ENCODE results near the gene TMEM184A. TPM values are rescaled to one million over a fixed set of nuclear protein-coding genes. Genes with fewer than 3 reads are reported as not detected.
A peak's percentile ranks its signal among the peaks of the same experiment; 100 is the strongest.

The TMEM184A gene
- total RNA-seq, 2 donors from 2014 or later: 0.28 TPM; not detected in 1

DNA sequence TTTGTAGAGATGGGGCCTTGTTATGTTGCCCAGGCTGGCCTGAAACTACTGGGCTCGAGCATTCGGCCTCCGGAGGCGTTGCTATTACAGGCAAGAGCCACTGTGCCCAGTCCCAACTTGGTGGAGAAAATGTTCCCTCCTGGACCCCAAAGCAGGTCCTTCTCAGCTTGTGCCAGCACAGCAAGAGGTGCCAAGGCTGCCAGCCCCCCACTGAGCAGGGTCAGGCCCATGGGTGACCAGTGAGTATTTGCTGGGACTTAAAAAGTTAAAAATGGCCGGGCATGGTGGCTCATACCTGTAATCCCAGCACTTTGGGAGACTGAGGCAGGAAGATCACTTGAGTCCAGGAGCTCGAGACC lies 20.9 kb downstream of the TMEM184A start:
- H3K36me3 ChIP-seq: peaks cover 17% of the 10 kb centered on the region
- no peaks in the 10 kb centered on the region for H3K9me3 ChIP-seq
- H3K4me1 ChIP-seq: peaks cover 0 to 77% of the 10 kb centered on the region in 2 donors
- no peak overlapping the region for H3K4me3 ChIP-seq
- H3K27me3 ChIP-seq: no peaks in the 10 kb centered on the region
- peak overlapping the region; percentile 99 to 100 for H3K27ac ChIP-seq
- no peak for DNase-seq (ENCODE audit: low spot score)
- TF ChIP-seq, protein P1, sequence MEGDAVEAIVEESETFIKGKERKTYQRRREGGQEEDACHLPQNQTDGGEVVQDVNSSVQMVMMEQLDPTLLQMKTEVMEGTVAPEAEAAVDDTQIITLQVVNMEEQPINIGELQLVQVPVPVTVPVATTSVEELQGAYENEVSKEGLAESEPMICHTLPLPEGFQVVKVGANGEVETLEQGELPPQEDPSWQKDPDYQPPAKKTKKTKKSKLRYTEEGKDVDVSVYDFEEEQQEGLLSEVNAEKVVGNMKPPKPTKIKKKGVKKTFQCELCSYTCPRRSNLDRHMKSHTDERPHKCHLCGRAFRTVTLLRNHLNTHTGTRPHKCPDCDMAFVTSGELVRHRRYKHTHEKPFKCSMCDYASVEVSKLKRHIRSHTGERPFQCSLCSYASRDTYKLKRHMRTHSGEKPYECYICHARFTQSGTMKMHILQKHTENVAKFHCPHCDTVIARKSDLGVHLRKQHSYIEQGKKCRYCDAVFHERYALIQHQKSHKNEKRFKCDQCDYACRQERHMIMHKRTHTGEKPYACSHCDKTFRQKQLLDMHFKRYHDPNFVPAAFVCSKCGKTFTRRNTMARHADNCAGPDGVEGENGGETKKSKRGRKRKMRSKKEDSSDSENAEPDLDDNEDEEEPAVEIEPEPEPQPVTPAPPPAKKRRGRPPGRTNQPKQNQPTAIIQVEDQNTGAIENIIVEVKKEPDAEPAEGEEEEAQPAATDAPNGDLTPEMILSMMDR (IDR thresholded peaks at IDR 0.05): no peak

- Histone ChIP-seq H3K4me3 (no peak overlapping the region), H3K36me3 (peaks cover 12% of the 10 kb centered on the region), H3K27me3 (no peaks in the 10 kb centered on the region), H3K4me1 (peaks cover 0 to 76% of the 10 kb centered on the region in 2 donors), H3K9me3 (no peaks in the 10 kb centered on the region), H3K27ac (peak overlapping the region; percentile 99 to 100)
- TF ChIP-seq, protein P1 (IDR thresholded peaks at IDR 0.05): no peak
- peak; percentile 57 for DNase-seq (ENCODE audit: low spot score)
Measured at GRCh38 chr7:1534330-1535099, 21.5 kb downstream of the TMEM184A start.

DNA sequence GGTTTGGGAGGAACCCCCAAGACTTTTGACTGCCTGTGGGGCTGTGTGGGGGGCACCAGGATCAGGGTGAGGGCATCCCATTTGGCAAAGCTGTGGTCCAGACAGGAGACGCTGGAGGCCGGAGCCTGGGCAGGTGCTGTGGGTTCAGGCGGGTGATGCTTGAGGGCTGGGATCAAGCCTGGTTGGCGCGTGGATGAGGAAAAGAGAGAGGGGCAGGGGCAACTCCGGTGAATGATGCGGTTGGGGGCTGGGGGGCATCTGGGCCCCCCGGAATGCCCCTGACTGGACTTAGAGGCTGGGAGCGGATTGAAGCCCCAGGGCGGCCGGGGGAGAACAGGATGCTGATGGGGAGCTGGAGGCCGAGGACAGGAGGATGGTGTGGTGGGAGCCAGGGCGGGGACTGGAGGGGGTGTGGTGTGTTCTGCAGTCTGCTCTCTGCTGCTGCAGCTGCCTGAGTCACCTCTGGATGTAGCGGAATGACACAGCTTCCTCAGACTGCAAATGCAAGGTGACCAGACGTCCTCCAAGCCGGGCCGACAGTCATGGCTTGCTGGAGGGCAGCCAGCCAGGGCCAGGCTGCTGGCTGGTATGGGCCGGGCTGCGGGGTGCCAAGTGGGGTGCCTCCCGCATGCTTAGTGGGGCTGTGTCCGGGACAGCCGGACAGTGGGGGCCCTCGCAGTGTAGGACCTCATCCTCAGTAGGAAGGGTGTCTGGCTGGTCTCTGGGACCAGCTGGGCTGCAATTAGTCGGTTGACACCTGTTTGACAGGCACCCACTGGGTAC lies 22.3 kb downstream of the TMEM184A start:
- Histone ChIP-seq H3K4me3 (peak overlapping the region; percentile 52 to 67), H3K27ac (peak overlapping the region; percentile 99 to 100), H3K9me3 (no peaks in the 10 kb centered on the region), H3K27me3 (no peaks in the 10 kb centered on the region), H3K4me1 (peaks cover 0 to 68% of the 10 kb centered on the region in 2 donors), H3K36me3 (peaks cover 6% of the 10 kb centered on the region)
- peak; percentile 76 for DNase-seq (ENCODE audit: low spot score)
- TF ChIP-seq, protein P1 (IDR thresholded peaks at IDR 0.05): no peak

DNA sequence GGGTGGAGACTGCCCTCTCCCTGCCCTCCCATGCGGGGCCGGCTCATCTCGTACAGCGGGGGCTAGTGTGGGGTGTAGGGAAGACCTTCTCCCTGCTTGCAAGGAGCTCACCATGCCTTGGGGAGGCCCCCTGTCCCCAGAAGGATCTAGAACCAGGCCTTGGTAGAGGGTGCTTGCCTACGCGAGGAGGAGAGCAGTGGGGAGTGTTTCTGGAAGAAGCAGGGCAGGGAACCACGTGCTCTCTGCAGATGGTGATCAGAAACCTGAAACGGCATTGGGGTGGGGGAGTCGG lies 22.8 kb downstream of the TMEM184A start:
- Histone ChIP-seq H3K4me1 (peaks cover 0 to 63% of the 10 kb centered on the region in 2 donors), H3K4me3 (peak overlapping the region; percentile 52 to 67)

GRCh38 chr7:1532456-1533254 lies 23.4 kb downstream of the TMEM184A start:
- H3K27ac ChIP-seq: peak overlapping the region; percentile 99 to 100
- peak overlapping the region; percentile 52 to 67 for H3K4me3 ChIP-seq
- no peaks in the 10 kb centered on the region for H3K9me3 ChIP-seq
- peak; percentile 96 for DNase-seq (ENCODE audit: low spot score)
- H3K27me3 ChIP-seq: no peaks in the 10 kb centered on the region
- TF ChIP-seq, protein P1 (IDR thresholded peaks at IDR 0.05): no peak
- H3K36me3 ChIP-seq: peaks cover 6% of the 10 kb centered on the region
- peaks cover 0 to 57% of the 10 kb centered on the region in 2 donors for H3K4me1 ChIP-seq

More for the DNA sequence above, 22.8 kb downstream of the TMEM184A start:
- Histone ChIP-seq H3K27ac (peak overlapping the region; percentile 99 to 100), H3K9me3 (no peaks in the 10 kb centered on the region), H3K27me3 (no peaks in the 10 kb centered on the region), H3K36me3 (peaks cover 6% of the 10 kb centered on the region)
- TF ChIP-seq, protein P1 (IDR thresholded peaks at IDR 0.05): no peak
- DNase-seq (ENCODE audit: low spot score): no peak
